HL-60 (cell line): ENCODE results near the gene OR8K1.

Experiments
- DNase-seq, 2 experiments: peaks; one replicate each; pipeline ENCODE4 v3.0.0-alpha.2; 2010 to 2020; ENCODE audit warnings: low read depth in 1 of 2, low spot score in 1 of 2
- H3K27ac ChIP-seq: fragments of 250-450 bp; sonication (Bioruptor Pico); replicated peaks from 2 replicates; pipeline ENCODE4 v1.5.1; 2020; ENCODE audit warnings: mild to moderate bottlenecking, moderate library complexity
- H3K27me3 ChIP-seq: fragments of 250-450 bp; sonication (Bioruptor Pico); 2 replicates; pipeline ENCODE4 v1.5.1; 2021; ENCODE audit warnings: mild to moderate bottlenecking, moderate library complexity; ENCODE audit not compliant: insufficient read depth, poor library complexity, severe bottlenecking
- H3K4me3 ChIP-seq: replicated peaks from 2 replicates; pipeline ENCODE4 v1.5.1; 2011; ENCODE audit warnings: mild to moderate bottlenecking, control low read depth, low read length; ENCODE audit not compliant: insufficient read depth
- CTCF ChIP-seq: IDR thresholded peaks from one replicate; pipeline ENCODE4 v1.5.1; 2011; ENCODE audit warnings: low read length, control low read depth, inconsistent platforms; ENCODE audit not compliant: insufficient read depth
- GABPA ChIP-seq: IDR thresholded peaks from 2 replicates; pipeline ENCODE4 v1.6.1; 2012; ENCODE audit warnings: low read depth
- POLR2AphosphoS5 ChIP-seq: IDR thresholded peaks from 2 replicates; pipeline ENCODE4 v1.6.1; 2012; ENCODE audit warnings: low read depth
- SPI1 ChIP-seq: IDR thresholded peaks from 2 replicates; pipeline ENCODE4 v1.6.1; 2012; ENCODE audit warnings: low read depth, mild to moderate bottlenecking, borderline replicate concordance
- TF ChIP-seq, protein P1 (sequence below): IDR thresholded peaks from 2 replicates; pipeline ENCODE4 v1.6.1; 2012; ENCODE audit warnings: low read depth; ENCODE audit not compliant: insufficient replicate concordance

The OR8K1 gene

GRCh38 chr11:56380120-56380519, 34.3 kb downstream of the OR8K1 start:
- DNase-seq: no peak
- no peak overlapping the region for H3K4me3 ChIP-seq
- H3K27ac ChIP-seq: no peak overlapping the region
- no peaks in the 10 kb centered on the region for H3K27me3 ChIP-seq
- no peak for TF ChIP-seq SPI1
- TF ChIP-seq GABPA: no peak

- Histone ChIP-seq H3K27ac (no peak overlapping the region), H3K27me3 (no peaks in the 10 kb centered on the region), H3K4me3 (no peak overlapping the region)
- DNase-seq: no peak
- TF ChIP-seq, protein P1, sequence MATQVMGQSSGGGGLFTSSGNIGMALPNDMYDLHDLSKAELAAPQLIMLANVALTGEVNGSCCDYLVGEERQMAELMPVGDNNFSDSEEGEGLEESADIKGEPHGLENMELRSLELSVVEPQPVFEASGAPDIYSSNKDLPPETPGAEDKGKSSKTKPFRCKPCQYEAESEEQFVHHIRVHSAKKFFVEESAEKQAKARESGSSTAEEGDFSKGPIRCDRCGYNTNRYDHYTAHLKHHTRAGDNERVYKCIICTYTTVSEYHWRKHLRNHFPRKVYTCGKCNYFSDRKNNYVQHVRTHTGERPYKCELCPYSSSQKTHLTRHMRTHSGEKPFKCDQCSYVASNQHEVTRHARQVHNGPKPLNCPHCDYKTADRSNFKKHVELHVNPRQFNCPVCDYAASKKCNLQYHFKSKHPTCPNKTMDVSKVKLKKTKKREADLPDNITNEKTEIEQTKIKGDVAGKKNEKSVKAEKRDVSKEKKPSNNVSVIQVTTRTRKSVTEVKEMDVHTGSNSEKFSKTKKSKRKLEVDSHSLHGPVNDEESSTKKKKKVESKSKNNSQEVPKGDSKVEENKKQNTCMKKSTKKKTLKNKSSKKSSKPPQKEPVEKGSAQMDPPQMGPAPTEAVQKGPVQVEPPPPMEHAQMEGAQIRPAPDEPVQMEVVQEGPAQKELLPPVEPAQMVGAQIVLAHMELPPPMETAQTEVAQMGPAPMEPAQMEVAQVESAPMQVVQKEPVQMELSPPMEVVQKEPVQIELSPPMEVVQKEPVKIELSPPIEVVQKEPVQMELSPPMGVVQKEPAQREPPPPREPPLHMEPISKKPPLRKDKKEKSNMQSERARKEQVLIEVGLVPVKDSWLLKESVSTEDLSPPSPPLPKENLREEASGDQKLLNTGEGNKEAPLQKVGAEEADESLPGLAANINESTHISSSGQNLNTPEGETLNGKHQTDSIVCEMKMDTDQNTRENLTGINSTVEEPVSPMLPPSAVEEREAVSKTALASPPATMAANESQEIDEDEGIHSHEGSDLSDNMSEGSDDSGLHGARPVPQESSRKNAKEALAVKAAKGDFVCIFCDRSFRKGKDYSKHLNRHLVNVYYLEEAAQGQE: no peak
- no peak for TF ChIP-seq POLR2AphosphoS5
- TF ChIP-seq CTCF: no peak
- no peak for TF ChIP-seq SPI1
- no peak for TF ChIP-seq GABPA
Measured at GRCh38 chr11:56394381-56394780, 48.5 kb downstream of the OR8K1 start.

- no peak overlapping the region for H3K27ac ChIP-seq
- H3K27me3 ChIP-seq: no peaks in the 10 kb centered on the region
- TF ChIP-seq CTCF: no peak
- no peak for TF ChIP-seq POLR2AphosphoS5
- TF ChIP-seq, protein P1: no peak
- no peak for TF ChIP-seq SPI1
- TF ChIP-seq GABPA: no peak
- no peak overlapping the region for H3K4me3 ChIP-seq
- no peak for DNase-seq
Measured at GRCh38 chr11:56396047-56396446, 50.2 kb downstream of the OR8K1 start.
